Ishikawa (cell line): ENCODE measurements around the gene SMC1B.

Experiments used
- CEBPB ChIP-seq: IDR thresholded peaks from 2 replicates; pipeline ENCODE4 v1.6.1; 2012
- CREB1 ChIP-seq: IDR thresholded peaks from 2 replicates; pipeline ENCODE4 v1.6.1; 2012; ENCODE audit warnings: low read depth
- EGR1 ChIP-seq: IDR thresholded peaks from 2 replicates; pipeline ENCODE4 v1.6.1; 2012
- EP300 ChIP-seq: IDR thresholded peaks from 2 replicates; pipeline ENCODE4 v1.6.1; 2012; ENCODE audit warnings: borderline replicate concordance
- FOXM1 ChIP-seq: IDR thresholded peaks from 2 replicates; pipeline ENCODE4 v1.6.1; 2012; ENCODE audit warnings: low read depth, borderline replicate concordance
- NFIC ChIP-seq: IDR thresholded peaks from 2 replicates; pipeline ENCODE4 v1.6.1; 2012
- RAD21 ChIP-seq: IDR thresholded peaks from 2 replicates; pipeline ENCODE4 v1.6.1; 2012; ENCODE audit warnings: low read depth
- TAF1 ChIP-seq: IDR thresholded peaks from 2 replicates; pipeline ENCODE4 v1.6.1; 2012; ENCODE audit warnings: low read depth, mild to moderate bottlenecking
- TCF12 ChIP-seq: IDR thresholded peaks from 2 replicates; pipeline ENCODE4 v1.6.1; 2012; ENCODE audit warnings: low read depth
- TEAD4 ChIP-seq: IDR thresholded peaks from 2 replicates; pipeline ENCODE4 v1.6.1; 2012
- YY1 ChIP-seq: IDR thresholded peaks from 2 replicates; pipeline ENCODE4 v1.6.1; 2012; ENCODE audit warnings: low read depth
- ZBTB7A ChIP-seq: IDR thresholded peaks from 2 replicates; pipeline ENCODE4 v1.6.1; 2012; ENCODE audit warnings: low read depth
- TF ChIP-seq, protein P1 (sequence below): IDR thresholded peaks from 2 replicates; pipeline ENCODE4 v1.6.1; 2012; ENCODE audit warnings: low read depth, mild to moderate bottlenecking
- TF ChIP-seq, protein P2 (sequence below): IDR thresholded peaks from 2 replicates; pipeline ENCODE4 v1.6.1; 2012
- TF ChIP-seq, protein P3 (sequence below): IDR thresholded peaks from 2 replicates; pipeline ENCODE4 v1.6.1; 2012

Gene SMC1B

DNA sequence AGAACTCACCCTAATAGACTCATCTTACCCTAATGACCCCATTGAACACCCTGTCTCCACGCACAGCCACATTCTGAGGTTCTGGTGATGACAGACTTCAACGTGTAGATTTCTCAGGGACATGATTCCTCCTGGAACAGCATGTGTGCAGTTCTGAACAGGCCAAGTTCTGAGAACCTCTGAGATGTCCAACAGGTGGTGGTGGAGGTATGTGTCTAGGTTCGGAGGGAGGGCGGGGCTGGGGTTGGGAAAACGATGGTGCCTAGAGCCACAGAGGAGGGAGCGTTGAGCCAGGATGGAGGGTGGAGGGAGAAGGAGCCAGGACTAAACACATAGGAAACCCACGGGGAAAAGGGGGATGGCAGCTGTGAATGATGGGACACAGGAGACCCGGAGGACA lies 45.8 kb upstream of the SMC1B start:
- TF ChIP-seq, protein P1, sequence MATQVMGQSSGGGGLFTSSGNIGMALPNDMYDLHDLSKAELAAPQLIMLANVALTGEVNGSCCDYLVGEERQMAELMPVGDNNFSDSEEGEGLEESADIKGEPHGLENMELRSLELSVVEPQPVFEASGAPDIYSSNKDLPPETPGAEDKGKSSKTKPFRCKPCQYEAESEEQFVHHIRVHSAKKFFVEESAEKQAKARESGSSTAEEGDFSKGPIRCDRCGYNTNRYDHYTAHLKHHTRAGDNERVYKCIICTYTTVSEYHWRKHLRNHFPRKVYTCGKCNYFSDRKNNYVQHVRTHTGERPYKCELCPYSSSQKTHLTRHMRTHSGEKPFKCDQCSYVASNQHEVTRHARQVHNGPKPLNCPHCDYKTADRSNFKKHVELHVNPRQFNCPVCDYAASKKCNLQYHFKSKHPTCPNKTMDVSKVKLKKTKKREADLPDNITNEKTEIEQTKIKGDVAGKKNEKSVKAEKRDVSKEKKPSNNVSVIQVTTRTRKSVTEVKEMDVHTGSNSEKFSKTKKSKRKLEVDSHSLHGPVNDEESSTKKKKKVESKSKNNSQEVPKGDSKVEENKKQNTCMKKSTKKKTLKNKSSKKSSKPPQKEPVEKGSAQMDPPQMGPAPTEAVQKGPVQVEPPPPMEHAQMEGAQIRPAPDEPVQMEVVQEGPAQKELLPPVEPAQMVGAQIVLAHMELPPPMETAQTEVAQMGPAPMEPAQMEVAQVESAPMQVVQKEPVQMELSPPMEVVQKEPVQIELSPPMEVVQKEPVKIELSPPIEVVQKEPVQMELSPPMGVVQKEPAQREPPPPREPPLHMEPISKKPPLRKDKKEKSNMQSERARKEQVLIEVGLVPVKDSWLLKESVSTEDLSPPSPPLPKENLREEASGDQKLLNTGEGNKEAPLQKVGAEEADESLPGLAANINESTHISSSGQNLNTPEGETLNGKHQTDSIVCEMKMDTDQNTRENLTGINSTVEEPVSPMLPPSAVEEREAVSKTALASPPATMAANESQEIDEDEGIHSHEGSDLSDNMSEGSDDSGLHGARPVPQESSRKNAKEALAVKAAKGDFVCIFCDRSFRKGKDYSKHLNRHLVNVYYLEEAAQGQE = no peak
- TF ChIP-seq FOXM1 = no peak
- no peak for TF ChIP-seq CEBPB
- TF ChIP-seq CREB1 = no peak
- no peak for TF ChIP-seq EGR1
- TF ChIP-seq, protein P2, sequence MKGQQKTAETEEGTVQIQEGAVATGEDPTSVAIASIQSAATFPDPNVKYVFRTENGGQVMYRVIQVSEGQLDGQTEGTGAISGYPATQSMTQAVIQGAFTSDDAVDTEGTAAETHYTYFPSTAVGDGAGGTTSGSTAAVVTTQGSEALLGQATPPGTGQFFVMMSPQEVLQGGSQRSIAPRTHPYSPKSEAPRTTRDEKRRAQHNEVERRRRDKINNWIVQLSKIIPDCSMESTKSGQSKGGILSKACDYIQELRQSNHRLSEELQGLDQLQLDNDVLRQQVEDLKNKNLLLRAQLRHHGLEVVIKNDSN = no peak
- no peak for TF ChIP-seq TEAD4
- no peak for TF ChIP-seq RAD21
- TF ChIP-seq TCF12 = no peak
- TF ChIP-seq EP300 = no peak
- TF ChIP-seq NFIC = no peak
- TF ChIP-seq, protein P3, sequence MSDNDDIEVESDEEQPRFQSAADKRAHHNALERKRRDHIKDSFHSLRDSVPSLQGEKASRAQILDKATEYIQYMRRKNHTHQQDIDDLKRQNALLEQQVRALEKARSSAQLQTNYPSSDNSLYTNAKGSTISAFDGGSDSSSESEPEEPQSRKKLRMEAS = no peak
- TF ChIP-seq TAF1 = no peak
- no peak for TF ChIP-seq YY1
- no peak for TF ChIP-seq ZBTB7A

DNA sequence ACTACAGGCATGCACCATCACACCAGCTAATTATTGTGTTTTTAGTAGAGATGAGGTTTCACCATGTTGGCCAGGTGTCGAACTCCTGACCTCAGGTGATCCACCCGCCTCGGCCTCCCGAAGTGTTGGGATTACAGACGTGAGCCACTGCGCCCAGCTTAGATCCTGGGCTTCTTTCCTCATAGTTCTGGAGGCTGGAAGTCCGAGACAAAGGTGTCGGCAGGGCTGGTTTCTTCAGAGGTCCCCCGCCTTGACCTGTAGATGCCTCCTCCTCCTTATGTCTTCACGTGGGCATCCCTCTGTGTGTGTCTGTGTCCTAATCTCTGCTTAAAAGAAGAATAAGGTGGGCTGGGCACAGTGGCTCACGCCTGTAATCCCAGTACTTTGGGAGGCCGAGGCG lies 45.1 kb upstream of the SMC1B start:
- TF ChIP-seq FOXM1 = no peak

DNA sequence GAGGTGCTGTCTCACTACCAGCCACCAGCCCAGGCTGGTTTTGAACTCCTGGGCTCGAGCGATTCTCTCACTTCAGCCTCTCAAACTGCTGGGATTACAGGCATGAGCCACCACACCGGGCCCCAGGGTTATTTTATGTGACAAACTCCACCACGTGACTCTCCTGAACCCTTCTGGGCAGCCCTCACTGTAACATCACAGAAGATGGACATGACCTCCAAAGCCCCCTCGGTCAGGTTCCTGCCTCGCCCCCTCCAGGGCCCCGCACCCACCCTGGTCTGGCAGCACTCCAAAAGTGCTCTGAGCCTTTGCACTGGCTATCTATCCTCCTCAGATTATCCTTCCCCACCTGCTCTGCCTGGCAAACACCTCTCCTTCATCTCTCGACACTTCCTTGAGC lies 43.4 kb upstream of the SMC1B start:
- TF ChIP-seq TEAD4 (no peak), FOXM1 (no peak), EGR1 (no peak), TCF12 (no peak), TAF1 (no peak), CEBPB (no peak), CREB1 (no peak), RAD21 (no peak), EP300 (no peak), YY1 (no peak), NFIC (no peak), ZBTB7A (no peak)
- TF ChIP-seq, protein P2 = no peak
- TF ChIP-seq, protein P1 = no peak
- TF ChIP-seq, protein P3 = no peak

DNA sequence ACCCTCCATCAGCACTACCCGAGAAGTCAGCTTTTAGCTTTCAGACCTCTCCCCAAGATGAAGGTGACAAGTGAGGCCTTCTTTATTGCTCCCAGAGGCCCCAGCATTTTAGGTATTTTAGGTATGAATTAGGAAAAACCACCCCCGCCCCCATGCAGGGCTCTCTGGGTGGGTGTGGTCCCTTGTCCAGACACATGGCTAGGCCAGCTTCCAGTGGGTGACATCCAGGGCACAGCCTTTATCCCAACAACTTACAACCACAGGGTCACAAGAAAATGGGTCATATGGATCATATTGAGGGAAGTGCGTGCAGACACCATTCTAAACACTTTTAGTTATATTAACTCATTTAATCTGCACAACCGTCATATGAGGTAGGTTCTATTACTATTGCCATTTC lies 42.2 kb upstream of the SMC1B start:
- TF ChIP-seq CREB1 = no peak
- TF ChIP-seq, protein P2 = no peak
- no peak for TF ChIP-seq FOXM1
- no peak for TF ChIP-seq TCF12
- TF ChIP-seq, protein P3 = no peak
- TF ChIP-seq TAF1 = no peak
- no peak for TF ChIP-seq YY1
- no peak for TF ChIP-seq EP300
- TF ChIP-seq, protein P1 = no peak
